ENCODE measurements around the gene CD44.

- no peak for TF ChIP-seq CTCF (conservative IDR thresholded peaks at IDR 0.05 in 1 of 2, IDR thresholded peaks at IDR 0.05 in 1 of 2; ENCODE audit: extremely low read depth in 1 of 2, insufficient read depth in 1 of 2, low read depth in 1 of 2, low read length in 2 of 2)
- TF ChIP-seq EZH2 (IDR thresholded peaks at IDR 0.05; ENCODE audit: borderline replicate concordance, low read length) = no peak
Observed at GRCh38 chr11:35272391-35272902, 133.5 kb downstream of the CD44 start.
